ENCODE measurements around the gene TMC6. TPM values are rescaled to one million over a fixed set of nuclear protein-coding genes. Genes with fewer than 3 reads are reported as not detected.
"Not testable (repeated sequence)": the region's sequence is repeated elsewhere in the genome, so short reads cannot be mapped to it uniquely, and the experiment has no call there.

Gene TMC6
- 10 to 100 TPM; 79.1 to 87.1 (median 81.5) TPM for total RNA-seq

- Mint-ChIP-seq H3K9me3 (no peaks in the 10 kb centered on the region), H3K4me1 (ENCODE audit: low read depth) (peaks cover 73% of the 10 kb centered on the region), H3K36me3 (ENCODE audit: insufficient read depth) (peaks cover 4% of the 10 kb centered on the region), H3K4me3 (peak within 1 kb of the TSS; percentile 90), H3K27me3 (ENCODE audit: low read depth) (no peaks in the 10 kb centered on the region)
- DNase-seq = peak; percentile 58
- peak; percentile 11 to 19 for ATAC-seq
Observed at GRCh38 chr17:78128551-78129350, at the start of gene TMC6. Gene TMC6 (minus strand): TSS chr17:78128755. CDS start chr17:78126832, 1,923 bp downstream.

GRCh38 chr17:78176548-78177025 is 48.0 kb upstream of the TMC6 start:
- peaks cover 48% of the 10 kb centered on the region for H3K4me1 Mint-ChIP-seq (ENCODE audit: low read depth)
- H3K36me3 Mint-ChIP-seq (ENCODE audit: insufficient read depth) = peaks cover 14% of the 10 kb centered on the region

GRCh38 chr17:78175643-78175981 is 47.1 kb upstream of the TMC6 start:
- no peaks in the 10 kb centered on the region for H3K27me3 Mint-ChIP-seq (ENCODE audit: low read depth)
- DNase-seq (no peak), ATAC-seq (no peak)
- H3K4me3 Mint-ChIP-seq = no peak overlapping the region
- H3K9me3 Mint-ChIP-seq = no peaks in the 10 kb centered on the region
- peaks cover 56% of the 10 kb centered on the region for H3K4me1 Mint-ChIP-seq (ENCODE audit: low read depth)
- H3K36me3 Mint-ChIP-seq (ENCODE audit: insufficient read depth) = peaks cover 14% of the 10 kb centered on the region

More at GRCh38 chr17:78176548-78177025, 48.0 kb upstream of the TMC6 start:
- Mint-ChIP-seq H3K27me3 (ENCODE audit: low read depth) (no peaks in the 10 kb centered on the region), H3K4me3 (no peak overlapping the region), H3K9me3 (no peaks in the 10 kb centered on the region)
- ATAC-seq = peak; percentile 82 to 89
- peak; percentile 76 for DNase-seq

GRCh38 chr17:78174870-78175642 is 46.5 kb upstream of the TMC6 start:
- DNase-seq = no peak
- Mint-ChIP-seq H3K9me3 (no peaks in the 10 kb centered on the region), H3K4me3 (no peak overlapping the region), H3K36me3 (ENCODE audit: insufficient read depth) (peaks cover 14% of the 10 kb centered on the region), H3K27me3 (ENCODE audit: low read depth) (no peaks in the 10 kb centered on the region), H3K4me1 (ENCODE audit: low read depth) (peaks cover 56% of the 10 kb centered on the region)
- ATAC-seq = no peak

- peaks cover 56% of the 10 kb centered on the region for H3K4me1 Mint-ChIP-seq (ENCODE audit: low read depth)
- peaks cover 14% of the 10 kb centered on the region for H3K36me3 Mint-ChIP-seq (ENCODE audit: insufficient read depth)
- no peak overlapping the region for H3K4me3 Mint-ChIP-seq
- H3K9me3 Mint-ChIP-seq = no peaks in the 10 kb centered on the region
- no peaks in the 10 kb centered on the region for H3K27me3 Mint-ChIP-seq (ENCODE audit: low read depth)
- no peak for ATAC-seq
- no peak for DNase-seq
Observed at GRCh38 chr17:78174346-78174869, 45.9 kb upstream of the TMC6 start.

- H3K9me3 Mint-ChIP-seq = no peaks in the 10 kb centered on the region
- no peak overlapping the region for H3K4me3 Mint-ChIP-seq
- peak in 1 of 2 donors; percentile 19 for ATAC-seq
- no peaks in the 10 kb centered on the region for H3K27me3 Mint-ChIP-seq (ENCODE audit: low read depth)
- peaks cover 56% of the 10 kb centered on the region for H3K4me1 Mint-ChIP-seq (ENCODE audit: low read depth)
- no peak for DNase-seq
- H3K36me3 Mint-ChIP-seq (ENCODE audit: insufficient read depth) = peaks cover 14% of the 10 kb centered on the region
Observed at GRCh38 chr17:78173097-78173715, 44.7 kb upstream of the TMC6 start.

- Mint-ChIP-seq H3K4me1 (ENCODE audit: low read depth) (peaks cover 58% of the 10 kb centered on the region), H3K4me3 (no peak overlapping the region), H3K36me3 (ENCODE audit: insufficient read depth) (peaks cover 14% of the 10 kb centered on the region), H3K9me3 (no peaks in the 10 kb centered on the region), H3K27me3 (ENCODE audit: low read depth) (no peaks in the 10 kb centered on the region)
- DNase-seq = no peak
- ATAC-seq = no peak
Observed at GRCh38 chr17:78172249-78173051, 43.9 kb upstream of the TMC6 start.

GRCh38 chr17:78171591-78172248 is 43.2 kb upstream of the TMC6 start:
- H3K4me3 Mint-ChIP-seq = not testable (repeated sequence)
- peaks cover 55% of the 10 kb centered on the region for H3K4me1 Mint-ChIP-seq (ENCODE audit: low read depth)

GRCh38 chr17:78170692-78171590 is 42.4 kb upstream of the TMC6 start:
- Mint-ChIP-seq H3K9me3 (no peaks in the 10 kb centered on the region), H3K4me1 (ENCODE audit: low read depth) (peaks cover 49% of the 10 kb centered on the region), H3K27me3 (ENCODE audit: low read depth) (no peaks in the 10 kb centered on the region), H3K36me3 (ENCODE audit: insufficient read depth) (peaks cover 14% of the 10 kb centered on the region), H3K4me3 (peak overlapping the region; percentile 78)
- ATAC-seq (no peak), DNase-seq (no peak)

More at GRCh38 chr17:78171591-78172248, 43.2 kb upstream of the TMC6 start:
- H3K9me3 Mint-ChIP-seq; H3K27me3 Mint-ChIP-seq (ENCODE audit: low read depth); DNase-seq; ATAC-seq: not testable (repeated sequence)
- H3K36me3 Mint-ChIP-seq (ENCODE audit: insufficient read depth) = peaks cover 14% of the 10 kb centered on the region

GRCh38 chr17:78168903-78169793 is 40.6 kb upstream of the TMC6 start:
- ATAC-seq = peak; percentile 58 to 59
- H3K4me1 Mint-ChIP-seq (ENCODE audit: low read depth) = peaks cover 42% of the 10 kb centered on the region
- H3K4me3 Mint-ChIP-seq = peak overlapping the region; percentile 78

GRCh38 chr17:78168242-78168902 is 39.8 kb upstream of the TMC6 start, which contains the start of gene SYNGR2:
Gene SYNGR2 (plus strand): TSS chr17:78168581. CDS start chr17:78168617, 36 bp downstream.
- Mint-ChIP-seq H3K4me1 (ENCODE audit: low read depth) (peaks cover 35% of the 10 kb centered on the region), H3K9me3 (no peaks in the 10 kb centered on the region), H3K4me3 (peak within 1 kb of the TSS; percentile 78), H3K36me3 (ENCODE audit: insufficient read depth) (peaks cover 6% of the 10 kb centered on the region), H3K27me3 (ENCODE audit: low read depth) (no peaks in the 10 kb centered on the region)
- DNase-seq = peak; percentile 83
- ATAC-seq = peak; percentile 93

More at GRCh38 chr17:78168903-78169793, 40.6 kb upstream of the TMC6 start:
- H3K27me3 Mint-ChIP-seq (ENCODE audit: low read depth) = no peaks in the 10 kb centered on the region
- DNase-seq = peak; percentile 61
- peaks cover 14% of the 10 kb centered on the region for H3K36me3 Mint-ChIP-seq (ENCODE audit: insufficient read depth)
- no peaks in the 10 kb centered on the region for H3K9me3 Mint-ChIP-seq
